ENCODE results near the gene MALRD1.

- TF ChIP-seq CTCF (IDR thresholded peaks at IDR 0.05) (no peak), POLR2A (IDR thresholded peaks at IDR 0.05) (no peak)
These were observed 508.1 kb downstream of the MALRD1 start for GRCh38 chr10:19556666-19557065.

Measured in body of pancreas (tissue), 4 donors.